Sigmoid colon (tissue), 4 donors: ENCODE data around the gene KCNH1.

Source experiments
- CTCF ChIP-seq, 4 experiments: fragments of 450-650 bp in 3 of 4; fragments of 200-600 bp in 1 of 4; IDR thresholded peaks; one replicate each; pipeline ENCODE4 v1.5.1; 2016 to 2019; ENCODE audit warnings: antibody characterized with exemption in 4 of 4, mild to moderate bottlenecking in 3 of 4, moderate library complexity in 2 of 4
- EP300 ChIP-seq, 4 donors: sonication (generic); formaldehyde crosslinking; IDR thresholded peaks; one replicate each; pipeline ENCODE4 v1.6.1; 2017; ENCODE audit warnings: antibody characterized with exemption in 4 of 4
- POLR2A ChIP-seq, 2 donors: fragments of 450-650 bp; IDR thresholded peaks; one replicate each; pipeline ENCODE4 v1.6.1; 2016; ENCODE audit warnings: antibody characterized with exemption in 2 of 2, mild to moderate bottlenecking in 2 of 2, moderate library complexity in 2 of 2
- POLR2AphosphoS5 ChIP-seq, 4 donors: sonication (generic); formaldehyde crosslinking; IDR thresholded peaks; one replicate each; pipeline ENCODE4 v1.6.1; 2017; ENCODE audit warnings: antibody characterized with exemption in 4 of 4

DNA sequence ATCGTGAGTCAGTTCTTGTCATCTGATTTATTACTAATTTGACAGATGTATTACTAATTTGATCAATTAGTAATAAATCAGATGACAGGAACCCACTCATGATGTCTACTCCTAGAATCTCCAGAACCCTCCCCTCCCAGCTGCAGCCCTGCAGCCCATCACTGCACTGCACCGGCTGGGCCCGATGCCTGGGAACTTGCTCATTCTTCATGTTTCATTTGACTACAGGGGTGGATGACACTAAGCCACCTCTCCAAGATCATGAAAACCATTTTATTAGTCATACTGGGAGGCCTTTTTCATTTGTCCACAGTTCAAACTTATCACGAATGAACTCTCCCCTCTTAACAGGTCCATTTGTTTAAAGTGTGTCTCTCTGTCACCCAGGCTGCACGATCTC, 41.0 kb downstream of the KCNH1 start:
- TF ChIP-seq POLR2AphosphoS5 (IDR thresholded peaks at IDR 0.05) (no peak), EP300 (IDR thresholded peaks at IDR 0.05) (no peak), CTCF (IDR thresholded peaks at IDR 0.05) (no peak), POLR2A (IDR thresholded peaks at IDR 0.05) (no peak)
